Esophagus mucosa (tissue), 1 donor: Measurements from ENCODE around the gene ORAI1. TPM values are rescaled to one million over a fixed set of nuclear protein-coding genes. Genes with fewer than 3 reads are reported as not detected.
A peak's percentile ranks its signal among the peaks of the same experiment; 100 is the strongest.
"Not testable (repeated sequence)": the region's sequence is repeated elsewhere in the genome, so short reads cannot be mapped to it uniquely, and the experiment has no call there.

Experiments
- ATAC-seq: fragments of 200-7000 bp; cut with Tn5 transposase; one replicate; pipeline ENCODE4 v1.9.1; 2020
- total RNA-seq: library from RNA; stranded (reverse); gene quantifications from one replicate; pipeline ENCODE4 v1.2.4, GENCODE V29; 2023
- donor health status: DM: yes; HTN: yes; CAD: no.

The ORAI1 gene
- 7.3 TPM for total RNA-seq

GRCh38 chr12:121626087-121626852 is at the start of gene ORAI1:
Gene ORAI1 (plus strand): TSS chr12:121626530.
- ATAC-seq: peak; percentile 91

GRCh38 chr12:121576851-121577391 is 49.4 kb upstream of the ORAI1 start:
- no peak for ATAC-seq

GRCh38 chr12:121577443-121578180 is 48.7 kb upstream of the ORAI1 start:
- no peak for ATAC-seq

DNA sequence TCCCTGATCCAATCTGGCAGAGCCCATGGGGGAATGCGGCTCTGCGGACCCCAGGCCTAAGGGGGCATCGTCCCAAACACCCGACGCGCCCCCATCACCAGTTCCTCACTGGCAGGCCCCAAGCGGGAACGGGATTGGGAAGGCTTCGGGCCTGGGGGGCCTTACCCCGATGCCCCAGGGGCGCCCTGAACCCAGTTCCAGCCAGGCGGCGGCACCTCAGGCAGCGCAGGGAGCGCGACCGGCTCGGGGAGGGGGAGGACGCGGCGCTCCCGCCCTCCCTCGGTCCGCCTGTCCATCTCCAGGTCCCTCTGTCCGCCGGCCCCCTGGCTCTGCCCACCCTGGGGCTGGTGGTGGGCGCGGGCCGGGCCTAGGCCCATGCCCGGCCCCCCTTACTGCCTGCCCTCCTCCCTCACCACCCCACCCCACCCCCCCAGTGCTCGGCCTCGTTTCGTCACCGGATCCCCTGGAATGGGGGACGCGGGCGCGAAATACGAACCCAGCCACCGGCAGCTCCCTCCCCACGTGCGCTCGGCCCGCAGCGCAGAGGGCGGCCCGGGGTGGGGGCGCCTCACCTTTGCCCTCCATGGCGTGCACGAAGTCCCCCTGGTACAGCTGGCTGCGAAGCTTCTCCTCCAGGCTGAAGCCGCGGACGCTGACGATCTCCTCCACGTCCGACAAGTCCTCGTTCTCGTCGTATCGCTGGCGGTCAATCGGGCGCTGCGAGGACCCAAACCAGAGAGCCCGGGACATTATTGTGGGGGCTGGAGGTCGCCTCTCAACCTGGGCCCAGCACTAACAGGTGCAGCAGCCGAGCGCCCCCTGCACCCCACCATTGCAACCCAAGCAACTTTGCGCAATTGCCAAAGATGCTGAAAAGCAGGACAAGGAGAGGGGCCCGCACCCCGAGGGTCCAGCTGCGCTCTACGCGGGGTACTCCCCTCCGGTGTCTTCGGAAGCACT is 47.8 kb upstream of the ORAI1 start:
- ATAC-seq: peak; percentile 4

- ATAC-seq: peak; percentile 15
Observed at GRCh38 chr12:121579190-121579791, 47.0 kb upstream of the ORAI1 start.

GRCh38 chr12:121579981-121580868 is 46.1 kb upstream of the ORAI1 start:
- peak; percentile 39 for ATAC-seq

DNA sequence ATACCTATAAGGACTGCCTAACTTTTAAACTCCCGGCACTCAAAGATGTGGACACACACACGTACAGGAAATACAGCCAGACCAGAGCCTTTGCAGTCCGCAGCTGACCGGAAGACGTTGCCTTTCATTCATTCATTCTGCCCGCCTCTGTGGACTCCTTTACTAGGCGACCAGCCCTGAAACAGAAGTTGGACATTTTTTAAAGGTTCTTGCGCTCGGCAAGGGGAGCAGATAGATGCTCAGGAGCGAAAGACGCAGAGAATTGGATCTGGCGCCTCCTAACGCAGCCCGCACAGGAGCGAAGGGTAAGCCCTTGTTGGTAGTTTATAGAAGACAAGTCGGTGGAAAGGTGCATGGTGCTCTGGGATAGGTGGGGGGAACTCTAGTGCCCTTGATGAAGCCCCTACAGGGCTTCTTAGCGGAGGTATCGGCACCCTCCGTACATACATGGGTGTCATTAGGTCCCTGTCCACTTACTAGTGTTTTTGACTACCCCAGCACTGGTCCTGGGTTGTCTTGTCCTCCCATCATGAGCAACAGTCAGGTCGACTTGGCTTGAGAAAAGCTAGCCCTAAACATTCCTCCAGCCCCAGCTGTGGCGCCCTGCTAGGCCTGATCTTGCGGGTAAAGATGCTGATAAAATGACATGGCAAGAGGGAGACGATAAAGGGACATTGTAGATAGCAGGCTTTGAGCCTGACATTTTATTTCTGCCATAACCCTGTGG is 45.2 kb upstream of the ORAI1 start, which contains the start of gene KDM2B:
Gene KDM2B, minus strand, starts transcription at position 65 of the 727 bp plus-strand sequence. CDS start 112 bp downstream, outside the sequence.
- ATAC-seq: no peak

GRCh38 chr12:121581686-121582429 is 44.5 kb upstream of the ORAI1 start:
- ATAC-seq: no peak

DNA sequence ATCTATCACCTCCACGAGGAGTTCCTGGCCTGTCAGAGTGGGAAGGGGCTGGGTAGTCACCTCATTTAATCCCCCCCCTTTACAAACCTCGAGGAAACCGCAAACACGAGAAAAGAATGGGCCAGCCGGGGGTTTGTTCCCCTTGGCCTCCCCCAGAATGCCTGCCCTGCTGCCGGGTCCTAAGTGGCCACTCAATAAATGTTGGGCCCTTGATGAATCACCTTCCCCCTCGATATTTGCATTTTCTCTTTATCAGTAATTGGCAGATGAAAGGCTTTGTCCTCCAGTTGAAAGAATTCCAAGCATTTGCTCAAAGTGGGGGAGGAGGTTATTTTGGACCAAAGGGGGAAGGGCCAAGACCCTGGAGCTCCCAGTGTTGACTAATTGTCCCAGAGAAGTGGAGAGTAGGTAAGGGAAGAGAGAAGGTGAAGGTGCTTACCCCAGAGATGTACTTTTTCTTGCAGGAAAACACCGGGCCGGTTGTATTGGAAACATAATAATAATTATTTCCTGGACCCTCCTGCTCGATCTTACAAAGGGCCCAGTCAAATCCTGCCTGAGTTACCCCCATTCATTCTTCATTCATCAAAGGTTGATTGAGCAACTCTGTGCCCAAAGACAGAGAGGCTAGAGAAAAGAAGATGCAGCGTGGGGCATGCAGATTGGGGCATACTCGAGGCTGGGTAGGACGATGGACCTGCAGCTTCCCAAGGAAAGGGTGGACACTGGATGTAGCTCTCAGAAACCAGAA is 43.6 kb upstream of the ORAI1 start:
- no peak for ATAC-seq

DNA sequence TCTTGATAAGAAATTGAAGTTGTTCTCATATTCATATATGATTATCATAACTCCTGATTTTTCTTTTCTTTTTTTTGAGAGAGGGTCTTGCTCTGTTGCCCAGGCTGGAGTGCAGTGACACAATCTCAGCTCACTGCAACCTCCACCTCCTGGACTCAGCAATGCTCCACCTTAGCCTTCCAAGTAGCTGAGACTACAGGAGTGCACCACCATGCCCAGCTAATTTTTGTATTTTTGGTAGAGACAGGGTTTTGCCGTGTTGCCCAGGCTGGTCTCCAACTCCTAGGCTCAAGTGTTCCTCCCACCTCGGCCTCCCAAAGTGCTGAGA is 43.0 kb upstream of the ORAI1 start:
- not testable (repeated sequence) for ATAC-seq

DNA sequence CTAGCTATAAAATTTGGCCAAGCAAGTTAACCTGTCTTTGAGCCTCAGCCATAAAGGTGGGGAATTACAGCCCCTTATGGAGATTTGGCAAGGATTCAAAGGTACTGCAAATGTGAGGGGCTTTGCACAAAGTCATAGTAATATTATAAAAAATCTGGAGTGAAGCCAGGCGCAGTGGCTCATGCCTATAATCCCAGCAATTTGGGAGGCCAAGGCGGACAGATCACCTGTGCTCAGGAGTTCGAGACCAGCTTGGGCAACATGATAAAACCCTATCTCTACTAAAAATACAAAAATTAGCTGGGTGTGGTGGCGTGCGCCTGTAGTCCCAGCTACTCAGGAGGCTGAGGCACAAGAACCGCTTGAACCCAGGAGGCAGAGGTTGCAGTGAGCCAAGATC is 41.4 kb upstream of the ORAI1 start:
- ATAC-seq: not testable (repeated sequence)

DNA sequence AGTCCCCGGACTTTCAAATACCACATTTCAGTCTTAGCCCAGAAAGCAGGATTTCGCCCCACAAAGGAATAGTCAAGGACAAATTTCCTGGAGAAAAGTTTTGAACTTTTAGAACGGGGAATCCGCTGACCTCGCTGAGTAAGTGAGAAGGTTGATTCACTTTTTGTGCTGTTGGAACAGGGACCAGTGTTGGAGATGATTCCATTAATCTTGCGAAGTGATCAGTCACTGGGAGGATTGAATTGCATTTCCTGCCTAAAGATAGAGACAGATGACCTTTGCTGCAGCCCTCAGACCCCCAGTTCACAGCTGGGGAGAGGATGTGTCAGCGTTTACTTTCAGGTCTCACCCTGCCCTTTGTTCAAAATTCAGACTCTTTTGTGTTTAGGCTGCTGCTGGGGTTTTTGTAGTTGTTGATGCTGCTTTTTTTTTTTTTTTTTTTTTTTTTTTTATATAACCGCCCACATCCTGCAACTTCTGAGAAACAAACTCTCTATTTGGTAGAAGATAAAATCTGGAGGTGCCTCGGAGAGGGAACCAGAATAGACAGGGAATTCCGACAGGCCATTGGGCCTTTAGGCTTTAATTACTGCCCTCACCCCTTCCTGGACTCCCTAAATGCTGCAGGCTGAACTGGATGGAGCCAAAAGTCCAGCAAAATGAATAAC is 35.7 kb upstream of the ORAI1 start:
- ATAC-seq: peak; percentile 35

DNA sequence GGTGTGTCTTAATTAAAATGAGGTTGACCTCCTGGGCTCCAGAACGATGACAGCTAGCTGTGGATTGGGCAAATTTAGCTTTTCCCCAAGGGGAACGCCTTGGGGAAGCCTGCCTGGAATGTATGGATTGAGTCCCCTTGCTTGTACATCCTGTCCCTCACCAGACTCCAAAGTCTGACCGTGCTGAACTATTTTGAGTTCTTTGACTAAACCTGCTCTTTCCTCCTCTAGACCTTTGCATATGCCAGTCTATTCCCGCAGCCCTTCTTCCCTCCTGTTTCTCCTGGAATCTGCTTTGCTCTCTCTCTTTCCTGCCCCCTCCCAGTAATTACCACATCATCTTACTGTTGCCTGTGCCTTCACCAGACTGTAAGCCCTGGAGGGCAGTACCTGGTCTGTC is 34.0 kb upstream of the ORAI1 start:
- ATAC-seq: no peak

DNA sequence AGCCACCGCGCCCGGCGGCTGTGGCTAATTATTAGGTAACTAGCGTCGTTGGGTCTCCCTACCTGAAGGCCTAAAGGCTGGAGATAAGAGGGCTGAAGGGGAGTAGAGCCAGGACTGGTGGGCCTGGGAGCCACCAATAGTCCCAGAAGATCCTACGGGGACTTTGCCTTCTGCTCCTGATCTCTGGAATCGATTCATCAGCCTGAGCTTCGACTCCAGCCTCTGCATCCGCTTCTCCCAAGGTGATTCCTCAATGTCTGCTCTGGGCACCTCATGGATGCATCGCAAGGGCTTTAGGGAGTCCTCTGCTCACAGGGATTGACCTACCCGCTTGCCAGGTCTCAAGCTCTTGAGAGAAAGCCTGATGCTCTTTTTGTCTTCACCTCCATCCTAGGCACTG is 30.8 kb upstream of the ORAI1 start:
- ATAC-seq: no peak

- no peak for ATAC-seq
Observed at GRCh38 chr12:121596526-121596925, 29.8 kb upstream of the ORAI1 start.

- no peak for ATAC-seq
Observed at GRCh38 chr12:121600702-121601336, 25.5 kb upstream of the ORAI1 start.

DNA sequence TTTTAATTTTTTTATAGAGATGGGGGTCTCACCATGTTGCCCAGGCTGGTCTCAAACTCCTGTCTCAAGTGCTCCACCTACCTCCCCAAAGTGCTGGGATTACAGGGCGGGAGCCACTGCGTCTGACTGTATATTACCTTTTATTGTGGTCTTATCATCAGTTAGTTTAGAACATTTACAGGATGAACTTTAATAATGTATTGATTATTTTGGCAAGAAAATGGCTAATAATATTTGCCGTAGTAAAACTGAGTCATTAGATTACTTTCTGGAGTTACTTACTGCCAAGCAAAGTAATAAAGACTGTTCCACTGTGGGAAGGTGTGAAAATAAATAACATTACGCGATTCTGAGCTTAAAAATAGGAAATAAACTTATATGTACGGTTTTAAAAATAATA is 23.6 kb upstream of the ORAI1 start:
- no peak for ATAC-seq

GRCh38 chr12:121603581-121603980 is 22.7 kb upstream of the ORAI1 start:
- no peak for ATAC-seq
